K562 (cell line): ENCODE results near the gene USH2A. TPM values are rescaled to one million over a fixed set of nuclear protein-coding genes. Genes with fewer than 3 reads are reported as not detected.

ENCODE experiments used
- ATAC-seq: fragments of 200-7000 bp; cut with Tn5 transposase; 3 replicates; pipeline ENCODE4 v1.9.1; 2020; ENCODE audit warnings: moderate library complexity
- BruUV-seq: library from RNA; stranded (reverse); fragments of 400-500 nt; replicated peaks from 2 replicates; lab custom pipeline; 2021; lab: Mats Ljungman, UMichigan
- CTCF ChIA-PET: fragments of 300-600 bp; formaldehyde crosslinking; extraction: SDS; loops from one replicate; lab custom pipeline; 2021; ENCODE audit warnings: low intra/inter-chr PET ratio; lab: Yijun Ruan, JAX
- POLR2A ChIA-PET: fragments of 300-600, 350-650 bp; sonication (Branson Sonifier 250); formaldehyde crosslinking; extraction: SDS; loops from one replicate; lab custom pipeline; 2021; ENCODE audit warnings: antibody characterized with exemption, inconsistent platforms; lab: Yijun Ruan, JAX
- DNase-seq, 4 experiments: peaks; one replicate each; pipeline versions ENCODE4 v3.0.0 to v3.0.0-alpha.2; 2011 to 2018; ENCODE audit warnings: low spot score in 3 of 4, mixed read lengths in 3 of 4; ENCODE audit errors: extremely low read depth in 1 of 4
- FAIRE-seq: peaks from 2 replicates; lab custom pipeline; 2011; peaks lifted over from hg19 to GRCh38; lab: Jason Lieb, UNC
- H2AFZ ChIP-seq: 2 replicates; pipeline ENCODE4 v1.6.0; 2011; ENCODE audit warnings: low read depth, low read length, control low read depth, inconsistent platforms
- H3K27ac ChIP-seq: fragments of 200-600 bp; 3 replicates; pipeline ENCODE4 v1.8.0; 2011; ENCODE audit warnings: low read depth, mild to moderate bottlenecking, control low read depth, inconsistent platforms, low read length, moderate library complexity, mixed read lengths; ENCODE audit errors: extremely low read depth
- H3K27me3 ChIP-seq, 2 experiments: fragments of 300-600 bp in 1 of 2; 2 replicates in 1 of 2; 3 replicates in 1 of 2; pipeline versions ENCODE4 v1.6.0 to v1.8.0; 2011; ENCODE audit warnings: inconsistent platforms in 2 of 2, low read length in 2 of 2, mild to moderate bottlenecking in 1 of 2, mixed read lengths in 1 of 2, moderate library complexity in 1 of 2; ENCODE audit not compliant: control insufficient read depth in 2 of 2, insufficient read depth in 2 of 2
- H3K36me3 ChIP-seq: fragments of 300-600 bp; 3 replicates; pipeline ENCODE4 v1.8.0; 2011; ENCODE audit warnings: mild to moderate bottlenecking, low read length, inconsistent platforms; ENCODE audit not compliant: control insufficient read depth, insufficient read depth
- H3K4me1 ChIP-seq, 2 experiments: fragments of 200-600 bp in 1 of 2; replicated peaks in 1 of 2; 2 replicates in 1 of 2; 3 replicates in 1 of 2; pipeline versions ENCODE4 v1.5.1 to v1.8.0; 2011; ENCODE audit warnings: inconsistent platforms in 2 of 2, low read length in 2 of 2, mild to moderate bottlenecking in 1 of 2, mixed read lengths in 1 of 2, moderate library complexity in 1 of 2; ENCODE audit not compliant: control insufficient read depth in 2 of 2, insufficient read depth in 2 of 2
- H3K4me2 ChIP-seq: 2 replicates; pipeline ENCODE4 v1.6.1; 2011; ENCODE audit warnings: low read length, control low read depth, inconsistent platforms, mixed read lengths; ENCODE audit not compliant: insufficient read depth
- H3K4me3 ChIP-seq: fragments of 200-600 bp; sonication (generic), shearing (Covaris generic); 2 replicates; pipeline ENCODE4 v1.5.1; 2016; ENCODE audit warnings: control low read depth, inconsistent platforms
- H3K79me2 ChIP-seq: fragments of 200-600 bp; 3 replicates; pipeline ENCODE4 v1.8.0; 2011; ENCODE audit warnings: low read length, inconsistent platforms; ENCODE audit not compliant: control insufficient read depth, insufficient read depth
- H3K9ac ChIP-seq, 2 experiments: 2 replicates each; pipeline versions ENCODE4 v1.6.0 to v1.6.1; 2011; ENCODE audit warnings: low read depth in 2 of 2, low read length in 2 of 2, control low read depth in 1 of 2, inconsistent platforms in 1 of 2, mild to moderate bottlenecking in 1 of 2, mixed read lengths in 1 of 2; ENCODE audit not compliant: insufficient read depth in 1 of 2
- H3K9me1 ChIP-seq: one replicate; pipeline ENCODE4 v1.6.0; 2011; ENCODE audit warnings: inconsistent platforms, mild to moderate bottlenecking, low read length, moderate library complexity; ENCODE audit not compliant: control insufficient read depth, insufficient read depth
- H3K9me3 ChIP-seq: replicated peaks from 2 replicates; pipeline ENCODE4 v1.5.1; 2011; ENCODE audit warnings: low read depth, low read length, inconsistent platforms; ENCODE audit not compliant: control insufficient read depth, insufficient read depth
- H4K20me1 ChIP-seq: replicated peaks from 2 replicates; pipeline ENCODE4 v1.6.1; 2011; ENCODE audit warnings: low read length, inconsistent platforms, mixed read lengths; ENCODE audit not compliant: control insufficient read depth, insufficient read depth
- ERF ChIP-seq: fragments of 450-650 bp; formaldehyde crosslinking; IDR thresholded peaks from 2 replicates; pipeline ENCODE4 v1.4.0; 2020; ENCODE audit warnings: mild to moderate bottlenecking, mixed read lengths
- ETV5 ChIP-seq: sonication (generic); formaldehyde crosslinking; IDR thresholded peaks from 2 replicates; pipeline ENCODE4 v1.4.0; 2020; ENCODE audit warnings: low read depth, mild to moderate bottlenecking, missing genetic modification reagents
- FOXO4 ChIP-seq: fragments of 450-650 bp; formaldehyde crosslinking; IDR thresholded peaks from 2 replicates; pipeline ENCODE4 v1.4.0; 2020; ENCODE audit warnings: mild to moderate bottlenecking, moderate library complexity
- KLF1 ChIP-seq: fragments of 450-650 bp; IDR thresholded peaks from 2 replicates; pipeline ENCODE4 v1.6.1; 2016; ENCODE audit warnings: missing genetic modification characterization, missing compliant biosample characterization
- MEF2A ChIP-seq: IDR thresholded peaks from 2 replicates; pipeline ENCODE4 v1.6.1; 2011; ENCODE audit warnings: low read depth, mild to moderate bottlenecking, low read length, moderate library complexity; ENCODE audit not compliant: control insufficient read depth
- ZNF133 ChIP-seq: fragments of 250-450 bp; sonication (Bioruptor Pico); IDR thresholded peaks from 2 replicates; pipeline ENCODE4 v1.4.0; 2020; ENCODE audit warnings: mild to moderate bottlenecking
- ZNF41 ChIP-seq: fragments of 250-450 bp; sonication (Bioruptor Pico); conservative IDR thresholded peaks from 2 replicates; pipeline ENCODE4 v1.4.0; 2020; ENCODE audit warnings: mild to moderate bottlenecking
- WGBS: fragments of 100-300 bp; shearing (Covaris generic); methylation state at CpG from one replicate; pipeline ENCODE4 v1.1.6; 2016; ENCODE audit warnings: low coverage, mixed read lengths; ENCODE audit not compliant: insufficient coverage; ENCODE audit errors: missing lambda C conversion rate; 5-methylcytosine and 5-hydroxymethylcytosine counted together
- in situ Hi-C: fragments of 300-500 bp; cut with MboI; formaldehyde crosslinking; loops from 4 replicates; pipeline ENCODE4 v1.15.0; 2018; ENCODE audit warnings: inconsistent platforms, mixed read lengths
- intact Hi-C: fragments of 100-400 bp; cut with micrococcal nuclease; formaldehyde crosslinking; loops from 2 replicates; pipeline ENCODE4 v1.14.2; 2022
- polyA plus RNA-seq, 8 experiments: library from polyadenylated mRNA; depleted of rRNA in 4 of 8; stranded (reverse) in 5 of 8; unstranded in 3 of 8; fragments of >200 nt; fragmentation: Nextera tagmentation in 2 of 8; fragmentation: Illumina TruSeq in 1 of 8; extraction: Ambion mirVana in 2 of 8; extraction: Trizol in 1 of 8; gene quantifications; 2 replicates each; pipeline versions ENCODE4 v1.2.1 to v1.2.3, GENCODE V29; 2011 to 2014; ENCODE audit warnings: inconsistent platforms in 1 of 8, missing spikeins in 1 of 8
- total RNA-seq, 7 experiments: library from RNA; depleted of rRNA in 6 of 7; stranded (reverse); fragments of >200 nt in 6 of 7; fragmentation: Illumina TruSeq in 2 of 7; extraction: Trizol in 2 of 7; gene quantifications; 2 replicates each; pipeline versions ENCODE4 v1.2.1 to v1.2.3, GENCODE V29; 2011 to 2021; ENCODE audit warnings: low replicate concordance in 1 of 7

The USH2A gene
- total and polyA plus RNA-seq, 9 of the 15 experiments (the other 6 are each of a cell fraction or from before 2014, with no cell fraction given), result under 0.01 TPM; not detected in 7

- WGBS, result 0% methylated on average over 1 of the region's 1 CpG
Measured at GRCh38 chr1:215958841-215959240, 464.4 kb downstream of the USH2A start.

More at GRCh38 chr1:215958841-215959240, 464.4 kb downstream of the USH2A start:
- no peaks in the 10 kb centered on the region for H3K4me1 ChIP-seq
- H3K4me3 ChIP-seq, result no peak overlapping the region
- intact Hi-C loops, result no loop called here
- no peaks in the 10 kb centered on the region for H3K79me2 ChIP-seq
- H3K9me1 ChIP-seq, result no peaks in the 10 kb centered on the region
- ChIA-PET CTCF (interaction anchor here (0.7 kb wide), 1 partner anchor 18 kb away, joined by 3 read pairs; no protein-coding TSS in a partner anchor), POLR2A (no interaction called here)
- H3K4me2 ChIP-seq, result no peak overlapping the region
- no peaks in the 10 kb centered on the region for H3K9me3 ChIP-seq
- H3K27ac ChIP-seq, result no peak overlapping the region
- no peaks in the 10 kb centered on the region for H4K20me1 ChIP-seq
- TF ChIP-seq KLF1 (tag) (no peak), ZNF133 (no peak), FOXO4 (CRISPR knock-in tag) (no peak), ETV5 (CRISPR knock-in tag) (no peak), ERF (CRISPR knock-in tag) (no peak), ZNF41 (CRISPR knock-in tag) (no peak), MEF2A (no peak)
- H3K36me3 ChIP-seq, result no peaks in the 10 kb centered on the region
- no peak overlapping the region for H2AFZ ChIP-seq
- H3K9ac ChIP-seq, result no peak overlapping the region
- no peaks in the 10 kb centered on the region for H3K27me3 ChIP-seq
- in situ Hi-C loops, result no loop called here
- DNase-seq (no peak), FAIRE-seq (no peak), ATAC-seq (no peak)
- BruUV-seq, result no TSS peak
